Limb (tissue), 2 donors: ENCODE measurements around the gene NAA35.
A peak's percentile ranks its signal among the peaks of the same experiment; 100 is the strongest.
"Not testable (repeated sequence)": the region's sequence is repeated elsewhere in the genome, so short reads cannot be mapped to it uniquely, and the experiment has no call there.

ENCODE experiments used
- DNase-seq, 2 donors: peaks; one replicate each; pipeline ENCODE4 v3.0.0-alpha.2; 2016; ENCODE audit errors: extremely low spot score in 2 of 2

NAA35 gene

GRCh38 chr9:86022687-86023266 is 81.8 kb downstream of the NAA35 start:
- DNase-seq = no peak

GRCh38 chr9:86027767-86028166 is 86.8 kb downstream of the NAA35 start:
- DNase-seq = no peak

- no peak for DNase-seq
These were observed 94.2 kb downstream of the NAA35 start for GRCh38 chr9:86034863-86035734.

GRCh38 chr9:86035827-86036440 is 95.0 kb downstream of the NAA35 start:
- no peak for DNase-seq

GRCh38 chr9:86036555-86036954 is 95.6 kb downstream of the NAA35 start:
- no peak for DNase-seq

GRCh38 chr9:86039991-86040860 is 99.3 kb downstream of the NAA35 start:
- DNase-seq = no peak

- DNase-seq = no peak
These were observed 99.9 kb downstream of the NAA35 start for GRCh38 chr9:86040861-86041155.

GRCh38 chr9:86041311-86041741 is 100.4 kb downstream of the NAA35 start:
- peak in 1 of 2 donors; percentile 43 for DNase-seq

GRCh38 chr9:86042199-86042978 is 101.4 kb downstream of the NAA35 start:
- DNase-seq = no peak

GRCh38 chr9:86043586-86043985 is 102.6 kb downstream of the NAA35 start:
- DNase-seq = no peak

GRCh38 chr9:86043999-86044398 is 103.1 kb downstream of the NAA35 start:
- no peak for DNase-seq

GRCh38 chr9:86045654-86046053 is 104.7 kb downstream of the NAA35 start:
- no peak for DNase-seq

- no peak for DNase-seq
These were observed 105.2 kb downstream of the NAA35 start for GRCh38 chr9:86046071-86046636.

- no peak for DNase-seq
These were observed 106.0 kb downstream of the NAA35 start for GRCh38 chr9:86046930-86047341.

GRCh38 chr9:86047361-86047760 is 106.4 kb downstream of the NAA35 start:
- no peak for DNase-seq

GRCh38 chr9:86048018-86048742 is 107.2 kb downstream of the NAA35 start:
- DNase-seq = not testable (repeated sequence)

GRCh38 chr9:86052556-86053468 is 111.9 kb downstream of the NAA35 start:
- DNase-seq = no peak

GRCh38 chr9:86054695-86055094 is 113.7 kb downstream of the NAA35 start:
- DNase-seq = no peak

GRCh38 chr9:86057491-86057890 is 116.5 kb downstream of the NAA35 start:
- no peak for DNase-seq
